HEK293 (cell line): ENCODE results near the gene BHLHE41.

Experiments used
- HOXA7 ChIP-seq: sonication (generic); formaldehyde crosslinking; IDR thresholded peaks from 2 replicates; pipeline ENCODE4 v1.8.1; 2022; ENCODE audit warnings: missing genetic modification reagents, borderline replicate concordance
- TCF7L2 ChIP-seq: IDR thresholded peaks from 2 replicates; pipeline ENCODE4 v1.6.1; 2011; ENCODE audit warnings: low read depth, mild to moderate bottlenecking, inconsistent platforms, low read length, moderate library complexity, borderline replicate concordance
- ZBTB8A ChIP-seq: fragments of 450-650 bp; formaldehyde crosslinking; IDR thresholded peaks from 2 replicates; pipeline ENCODE4 v1.5.1; 2016; ENCODE audit warnings: missing biosample characterization, missing genetic modification characterization
- ZNF132 ChIP-seq: fragments of 450-650 bp; formaldehyde crosslinking; IDR thresholded peaks from 2 replicates; pipeline ENCODE4 v1.5.1; 2017; ENCODE audit warnings: missing biosample characterization, missing genetic modification characterization, borderline replicate concordance
- TF ChIP-seq, protein P1 (sequence below): fragments of 450-650 bp; formaldehyde crosslinking; IDR thresholded peaks from 2 replicates; pipeline ENCODE4 v1.5.1; 2016; ENCODE audit warnings: missing biosample characterization, missing genetic modification characterization

DNA sequence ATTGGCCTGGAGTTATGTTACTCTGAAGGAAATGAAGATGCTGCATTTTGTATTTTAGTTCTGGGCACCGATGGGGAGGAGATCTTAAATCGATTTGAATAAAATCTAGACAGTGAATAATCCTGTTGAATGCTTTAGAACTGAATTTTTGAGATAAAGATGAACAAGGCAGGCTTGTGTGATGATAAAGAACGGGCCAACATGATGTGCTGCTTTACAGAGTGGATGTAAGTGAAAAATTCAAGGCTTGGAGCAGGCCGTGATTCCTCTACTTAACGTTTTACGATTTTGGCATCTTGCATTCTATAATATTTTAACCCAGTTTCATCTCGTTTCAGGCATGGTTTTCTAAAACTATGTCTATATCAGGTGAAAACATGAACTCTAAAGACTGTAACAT is 23.5 kb upstream of the BHLHE41 start:
- TF ChIP-seq TCF7L2: no peak
- TF ChIP-seq ZNF132 (tag by site-specific recombination): no peak
- TF ChIP-seq, protein P1, sequence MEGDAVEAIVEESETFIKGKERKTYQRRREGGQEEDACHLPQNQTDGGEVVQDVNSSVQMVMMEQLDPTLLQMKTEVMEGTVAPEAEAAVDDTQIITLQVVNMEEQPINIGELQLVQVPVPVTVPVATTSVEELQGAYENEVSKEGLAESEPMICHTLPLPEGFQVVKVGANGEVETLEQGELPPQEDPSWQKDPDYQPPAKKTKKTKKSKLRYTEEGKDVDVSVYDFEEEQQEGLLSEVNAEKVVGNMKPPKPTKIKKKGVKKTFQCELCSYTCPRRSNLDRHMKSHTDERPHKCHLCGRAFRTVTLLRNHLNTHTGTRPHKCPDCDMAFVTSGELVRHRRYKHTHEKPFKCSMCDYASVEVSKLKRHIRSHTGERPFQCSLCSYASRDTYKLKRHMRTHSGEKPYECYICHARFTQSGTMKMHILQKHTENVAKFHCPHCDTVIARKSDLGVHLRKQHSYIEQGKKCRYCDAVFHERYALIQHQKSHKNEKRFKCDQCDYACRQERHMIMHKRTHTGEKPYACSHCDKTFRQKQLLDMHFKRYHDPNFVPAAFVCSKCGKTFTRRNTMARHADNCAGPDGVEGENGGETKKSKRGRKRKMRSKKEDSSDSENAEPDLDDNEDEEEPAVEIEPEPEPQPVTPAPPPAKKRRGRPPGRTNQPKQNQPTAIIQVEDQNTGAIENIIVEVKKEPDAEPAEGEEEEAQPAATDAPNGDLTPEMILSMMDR (tag by site-specific recombination): no peak
- TF ChIP-seq HOXA7 (CRISPR knock-in tag): no peak
- no peak for TF ChIP-seq ZBTB8A (tag by site-specific recombination)
